LNCAP (cell line): Measurements from ENCODE around the gene CIT.

Experiments
- CTCF ChIP-seq: fragments of 450-650 bp; IDR thresholded peaks from 2 replicates; pipeline ENCODE4 v1.5.1; 2017; ENCODE audit warnings: mild to moderate bottlenecking

The CIT gene

GRCh38 chr12:119817546-119818343, 59.4 kb downstream of the CIT start:
- TF ChIP-seq CTCF = no peak

GRCh38 chr12:119809023-119809422, 68.1 kb downstream of the CIT start:
- no peak for TF ChIP-seq CTCF

- TF ChIP-seq CTCF = no peak
Measured at GRCh38 chr12:119808441-119808840, 68.7 kb downstream of the CIT start.

- TF ChIP-seq CTCF = no peak
Measured at GRCh38 chr12:119807380-119807779, 69.7 kb downstream of the CIT start.

- no peak; the same call in 1 of the 2 replicates for TF ChIP-seq CTCF
Measured at GRCh38 chr12:119804011-119804641, 73.0 kb downstream of the CIT start.

DNA sequence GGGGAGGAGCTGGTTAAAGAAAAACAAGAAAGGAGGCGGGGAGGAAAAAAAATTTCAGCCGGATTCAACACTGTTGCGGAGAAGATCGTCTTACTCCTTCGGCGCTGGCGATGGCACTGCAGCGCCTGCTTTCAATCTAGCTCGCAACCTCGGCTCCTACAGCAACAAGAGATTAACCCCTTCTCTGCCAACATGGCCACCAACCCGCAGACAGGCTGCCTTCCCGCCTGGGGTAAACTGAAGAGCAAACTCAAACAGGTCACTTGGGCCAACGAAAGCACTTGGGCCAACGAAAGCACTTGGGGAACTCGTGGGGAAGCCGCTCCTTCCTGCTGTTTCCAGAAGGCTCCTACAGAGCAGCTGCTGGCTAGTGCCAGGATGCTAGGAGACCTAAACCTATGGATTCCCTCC, 73.7 kb downstream of the CIT start:
- no peak for TF ChIP-seq CTCF

GRCh38 chr12:119802472-119802871, 74.6 kb downstream of the CIT start:
- TF ChIP-seq CTCF = no peak
